GM13977 (cell line): Measurements from ENCODE around the gene SLC1A3.

ENCODE experiments used
- DNase-seq: peaks from one replicate; pipeline ENCODE4 v3.0.0; 2012; ENCODE audit warnings: low spot score
- in situ Hi-C: fragments of 300-500 bp; cut with MboI; formaldehyde crosslinking; loops from one replicate; pipeline ENCODE4 v1.12.0; 2022; ENCODE audit warnings: low sequenced_read_pairs, low pct_unique_long_range_greater_than_20kb, mixed read lengths, inconsistent platforms; ENCODE audit not compliant: unreplicated experiment
- TF ChIP-seq, protein P1 (sequence below): IDR thresholded peaks from 2 replicates; pipeline ENCODE4 v1.5.1; 2012; ENCODE audit warnings: mild to moderate bottlenecking, control low read depth; ENCODE audit not compliant: insufficient read depth; ENCODE audit errors: extremely low read depth, missing control alignments

Gene SLC1A3

DNA sequence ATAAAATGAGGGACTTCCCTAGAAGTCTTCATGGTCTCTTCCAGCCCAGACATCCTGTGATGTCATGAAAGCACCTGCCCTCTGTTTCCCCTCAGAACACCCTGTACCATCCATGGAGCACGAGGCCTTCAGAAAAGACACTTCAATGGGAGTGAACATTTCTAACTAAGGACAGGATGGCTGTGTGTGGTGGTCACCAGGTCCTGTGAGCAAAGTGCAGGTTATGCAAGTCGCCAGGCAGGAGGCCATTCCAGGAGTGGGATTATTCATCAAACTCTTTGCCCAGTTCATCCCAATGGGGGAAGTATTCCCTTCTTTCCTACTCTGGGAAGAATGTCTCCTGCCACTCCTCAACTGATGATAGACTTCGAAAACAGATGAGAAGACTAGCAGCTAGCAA lies 80.5 kb downstream of the SLC1A3 start:
- DNase-seq = no peak
- TF ChIP-seq, protein P1, sequence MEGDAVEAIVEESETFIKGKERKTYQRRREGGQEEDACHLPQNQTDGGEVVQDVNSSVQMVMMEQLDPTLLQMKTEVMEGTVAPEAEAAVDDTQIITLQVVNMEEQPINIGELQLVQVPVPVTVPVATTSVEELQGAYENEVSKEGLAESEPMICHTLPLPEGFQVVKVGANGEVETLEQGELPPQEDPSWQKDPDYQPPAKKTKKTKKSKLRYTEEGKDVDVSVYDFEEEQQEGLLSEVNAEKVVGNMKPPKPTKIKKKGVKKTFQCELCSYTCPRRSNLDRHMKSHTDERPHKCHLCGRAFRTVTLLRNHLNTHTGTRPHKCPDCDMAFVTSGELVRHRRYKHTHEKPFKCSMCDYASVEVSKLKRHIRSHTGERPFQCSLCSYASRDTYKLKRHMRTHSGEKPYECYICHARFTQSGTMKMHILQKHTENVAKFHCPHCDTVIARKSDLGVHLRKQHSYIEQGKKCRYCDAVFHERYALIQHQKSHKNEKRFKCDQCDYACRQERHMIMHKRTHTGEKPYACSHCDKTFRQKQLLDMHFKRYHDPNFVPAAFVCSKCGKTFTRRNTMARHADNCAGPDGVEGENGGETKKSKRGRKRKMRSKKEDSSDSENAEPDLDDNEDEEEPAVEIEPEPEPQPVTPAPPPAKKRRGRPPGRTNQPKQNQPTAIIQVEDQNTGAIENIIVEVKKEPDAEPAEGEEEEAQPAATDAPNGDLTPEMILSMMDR = no peak
- in situ Hi-C loops = loop anchor here (25.0 kb wide), 2 partner anchors 275 to 425 kb away; no protein-coding TSS in a partner anchor

DNA sequence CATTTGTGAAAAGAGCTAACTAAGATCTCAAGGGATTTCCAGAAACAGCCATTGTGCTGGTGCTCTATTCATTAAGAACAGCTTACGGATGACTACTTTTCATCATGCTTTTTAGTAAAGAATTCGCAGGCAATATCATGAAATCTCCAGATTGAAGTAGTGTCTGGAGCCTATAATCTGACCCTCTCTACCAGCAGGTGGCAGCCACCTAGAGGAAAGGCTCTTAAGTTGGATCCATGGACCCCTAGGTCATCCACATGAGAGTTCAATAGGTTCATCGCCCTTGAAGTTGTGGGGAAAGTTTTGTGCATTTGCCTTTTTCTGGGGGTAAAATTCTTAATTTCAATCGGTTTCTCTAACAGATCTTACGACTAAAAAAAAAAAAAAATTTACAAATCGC lies 82.3 kb downstream of the SLC1A3 start:
- TF ChIP-seq, protein P1 = peak; percentile 41
- in situ Hi-C loops = loop anchor here (25.0 kb wide), 2 partner anchors 276 to 426 kb away; no protein-coding TSS in a partner anchor
- DNase-seq = no peak

DNA sequence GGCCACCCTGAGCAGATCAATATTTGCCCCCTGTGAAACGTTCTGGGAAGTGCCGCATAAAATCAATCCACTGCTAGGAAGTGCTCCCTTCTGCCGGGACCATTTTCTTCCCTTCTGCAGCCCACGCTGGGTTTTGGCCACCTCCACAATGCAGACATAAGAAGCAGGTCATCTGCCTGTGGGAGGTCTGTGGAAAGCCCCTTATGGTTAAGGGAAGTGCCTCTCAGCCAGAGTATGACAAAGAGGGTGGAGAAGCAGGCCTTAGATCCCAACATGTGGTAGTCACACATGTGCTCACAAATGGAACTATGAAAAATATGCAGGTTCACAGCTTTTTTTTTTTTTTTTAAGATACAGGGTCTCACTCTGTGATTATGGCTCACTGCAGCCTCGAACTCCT lies 82.8 kb downstream of the SLC1A3 start:
- in situ Hi-C loops = loop anchor here (25.0 kb wide), 2 partner anchors 277 to 427 kb away; no protein-coding TSS in a partner anchor

DNA sequence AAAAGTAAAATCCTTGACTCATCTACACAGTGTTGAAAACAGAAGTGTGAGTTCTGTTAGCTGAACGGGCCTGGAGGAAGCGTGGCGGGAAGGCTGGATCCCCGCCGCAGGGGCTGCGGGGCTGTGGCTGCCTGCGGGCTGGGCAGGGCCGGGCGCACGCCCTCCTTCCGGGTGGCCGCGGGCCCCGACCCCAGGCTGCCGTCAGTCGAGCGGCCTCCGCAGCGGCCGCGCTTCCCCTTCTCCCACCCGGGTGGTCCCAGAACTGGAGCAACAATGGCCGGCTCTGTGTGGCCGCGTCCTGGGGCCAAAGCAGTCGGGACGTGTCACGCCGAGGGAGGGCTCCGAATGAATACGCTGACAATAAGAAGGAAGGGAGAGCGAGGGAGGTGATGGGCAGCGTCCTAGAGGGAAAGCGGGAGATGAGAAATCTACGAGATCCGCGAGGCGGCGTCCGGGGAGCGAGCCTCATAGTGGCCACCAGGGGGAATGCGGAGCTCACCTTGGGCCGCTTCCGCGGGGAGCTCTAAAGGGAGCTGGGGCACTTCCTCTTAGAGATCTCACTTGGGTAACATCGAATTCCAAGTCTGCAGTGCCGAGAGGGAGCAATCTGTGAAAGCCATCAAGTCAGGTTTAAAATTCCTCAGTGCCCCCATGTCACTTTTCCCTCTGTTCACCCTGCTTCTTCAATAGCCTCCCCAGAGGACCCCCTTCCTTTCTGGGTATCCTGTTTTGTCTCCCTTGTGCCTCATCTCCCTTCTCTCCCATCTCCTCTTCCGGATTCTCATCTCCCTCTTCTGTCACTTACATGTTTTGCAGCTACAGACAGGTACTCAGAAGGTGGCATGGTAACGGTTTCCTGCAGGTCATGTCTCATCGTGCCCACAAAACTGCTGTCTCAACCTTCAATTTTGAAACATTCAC lies 83.9 kb downstream of the SLC1A3 start:
- in situ Hi-C loops = loop anchor here (25.0 kb wide), 2 partner anchors 278 to 428 kb away; no protein-coding TSS in a partner anchor
- TF ChIP-seq, protein P1 = peak; percentile 88
- DNase-seq = peak; percentile 87

More for the DNA sequence above, 82.8 kb downstream of the SLC1A3 start:
- DNase-seq = peak; percentile 66
- TF ChIP-seq, protein P1 = no peak

DNA sequence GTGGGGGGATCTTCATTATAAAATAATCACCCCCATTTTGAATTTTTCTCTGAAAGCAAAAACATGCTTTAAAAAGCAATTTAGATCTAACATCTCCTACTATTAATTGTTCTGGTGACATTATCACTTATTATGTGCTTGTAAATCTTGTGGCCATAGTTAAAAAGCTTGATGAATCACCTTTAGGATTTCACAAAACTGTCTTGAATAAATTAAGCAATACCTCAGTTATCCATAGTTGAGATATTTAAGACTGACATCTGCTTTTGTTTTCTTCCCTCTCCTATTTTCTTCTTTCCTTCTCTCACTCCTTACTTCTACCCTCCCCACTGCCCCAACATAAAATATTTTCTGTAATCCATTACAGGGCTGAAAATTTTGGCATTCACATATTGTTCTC lies 84.8 kb downstream of the SLC1A3 start:
- TF ChIP-seq, protein P1 = no peak
- no peak for DNase-seq

DNA sequence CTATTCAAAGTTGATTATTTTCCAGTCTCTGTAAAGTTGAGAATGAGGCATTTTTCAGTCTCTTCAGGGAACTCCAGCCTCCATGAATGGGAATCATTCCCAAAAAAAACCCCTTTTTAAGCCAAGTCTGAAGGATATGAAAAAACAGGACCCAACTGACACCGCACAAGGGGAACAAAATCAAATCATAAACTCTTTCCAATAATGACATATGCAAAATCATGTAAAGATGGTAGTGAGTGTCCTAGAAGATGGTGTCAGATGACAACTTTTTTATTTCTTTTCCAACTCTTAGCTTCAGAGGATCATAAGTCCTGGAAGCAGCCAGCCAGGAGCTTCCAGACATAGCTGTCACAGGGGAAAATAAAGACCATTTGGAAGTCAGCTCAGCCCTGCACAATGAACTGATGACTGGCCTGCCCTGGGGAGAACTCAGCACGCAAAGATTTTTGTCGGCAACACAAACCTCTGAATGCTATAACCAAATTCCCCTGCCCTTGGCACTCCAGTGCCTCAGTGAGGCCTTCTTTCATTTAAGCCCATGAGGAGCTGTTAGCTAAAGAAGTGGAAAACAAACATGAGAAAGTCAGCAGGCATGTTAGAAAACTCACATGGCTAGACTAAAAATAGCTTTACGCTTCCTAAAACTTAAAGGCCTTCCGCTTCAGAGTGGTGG lies 85.4 kb downstream of the SLC1A3 start:
- in situ Hi-C loops = loop anchor here (25.0 kb wide), 2 partner anchors 280 to 430 kb away; no protein-coding TSS in a partner anchor
- TF ChIP-seq, protein P1 = no peak
- no peak for DNase-seq

More for the DNA sequence above, 84.8 kb downstream of the SLC1A3 start:
- in situ Hi-C loops = loop anchor here (25.0 kb wide), 2 partner anchors 279 to 429 kb away; no protein-coding TSS in a partner anchor
